Mesothelial cell of epicardium (in vitro differentiated cells): ENCODE data around the gene AKAP13. TPM values are rescaled to one million over a fixed set of nuclear protein-coding genes. Genes with fewer than 3 reads are reported as not detected.
A peak's percentile ranks its signal among the peaks of the same experiment; 100 is the strongest.
"Not testable (repeated sequence)": the region's sequence is repeated elsewhere in the genome, so short reads cannot be mapped to it uniquely, and the experiment has no call there.

Experiments
- DNase-seq, 2 experiments: peaks; one replicate each; pipeline ENCODE4 v3.0.0; 2021; ENCODE audit warnings: low spot score in 2 of 2; ENCODE audit not compliant: unreplicated experiment in 2 of 2
- H3K27ac Mint-ChIP-seq: 2 replicates; pipeline ENCODE4 v1.8.0; 2021; ENCODE audit warnings: mixed read lengths
- H3K27me3 Mint-ChIP-seq: 2 replicates; pipeline ENCODE4 v1.8.0; 2021; ENCODE audit warnings: low read depth, mixed read lengths
- H3K36me3 Mint-ChIP-seq: 2 replicates; pipeline ENCODE4 v1.8.0; 2021; ENCODE audit warnings: mixed read lengths
- H3K4me1 Mint-ChIP-seq: 2 replicates; pipeline ENCODE4 v1.8.0; 2021; ENCODE audit warnings: mixed read lengths
- H3K4me3 Mint-ChIP-seq: 2 replicates; pipeline ENCODE4 v1.8.0; 2021; ENCODE audit warnings: mild to moderate bottlenecking, moderate library complexity, mixed read lengths
- H3K9me3 Mint-ChIP-seq: 2 replicates; pipeline ENCODE4 v1.8.0; 2021; ENCODE audit warnings: mixed read lengths
- CTCF ChIP-seq: fragments of 200-600 bp; sonication (generic); IDR thresholded peaks from one replicate; pipeline ENCODE4 v1.5.0; 2021; ENCODE audit warnings: antibody characterized with exemption; ENCODE audit not compliant: unreplicated experiment
- total RNA-seq: library from RNA; stranded (reverse); gene quantifications from 3 replicates; pipeline ENCODE4 v1.2.1, GENCODE V29; 2021

Gene AKAP13
- total RNA-seq, 1 donor from 2014 or later = 109 TPM

GRCh38 chr15:85479071-85479647 lies 98.8 kb downstream of the AKAP13 start:
- Mint-ChIP-seq H3K27ac (peak overlapping the region; percentile 71), H3K27me3 (no peaks in the 10 kb centered on the region), H3K9me3 (no peaks in the 10 kb centered on the region), H3K4me3 (no peak overlapping the region), H3K4me1 (peaks cover 41% of the 10 kb centered on the region), H3K36me3 (no peaks in the 10 kb centered on the region)
- TF ChIP-seq CTCF = no peak
- DNase-seq = no peak

GRCh38 chr15:85480923-85481322 lies 100.5 kb downstream of the AKAP13 start:
- Mint-ChIP-seq H3K27ac (no peak overlapping the region), H3K4me3 (no peak overlapping the region), H3K4me1 (peaks cover 47% of the 10 kb centered on the region)

GRCh38 chr15:85481543-85481942 lies 101.1 kb downstream of the AKAP13 start:
- not testable (repeated sequence) for H3K36me3 Mint-ChIP-seq, H3K4me3 Mint-ChIP-seq, H3K9me3 Mint-ChIP-seq, DNase-seq, H3K27me3 Mint-ChIP-seq, H3K27ac Mint-ChIP-seq
- peaks cover 47% of the 10 kb centered on the region for H3K4me1 Mint-ChIP-seq

More at GRCh38 chr15:85480923-85481322, 100.5 kb downstream of the AKAP13 start:
- H3K9me3 Mint-ChIP-seq = no peaks in the 10 kb centered on the region
- H3K36me3 Mint-ChIP-seq = no peaks in the 10 kb centered on the region
- no peaks in the 10 kb centered on the region for H3K27me3 Mint-ChIP-seq
- TF ChIP-seq CTCF = no peak
- DNase-seq = no peak

GRCh38 chr15:85482894-85483293 lies 102.5 kb downstream of the AKAP13 start:
- Mint-ChIP-seq H3K27ac (peak overlapping the region; percentile 96), H3K36me3 (peaks cover 1% of the 10 kb centered on the region), H3K4me1 (peaks cover 43% of the 10 kb centered on the region), H3K27me3 (no peaks in the 10 kb centered on the region), H3K9me3 (no peaks in the 10 kb centered on the region), H3K4me3 (peak overlapping the region; percentile 7)
- no peak for TF ChIP-seq CTCF
- no peak for DNase-seq

GRCh38 chr15:85483955-85484354 lies 103.6 kb downstream of the AKAP13 start:
- not testable (repeated sequence) for H3K36me3 Mint-ChIP-seq, H3K9me3 Mint-ChIP-seq, DNase-seq, H3K4me3 Mint-ChIP-seq, H3K27me3 Mint-ChIP-seq
- Mint-ChIP-seq H3K27ac (peak overlapping the region; percentile 49), H3K4me1 (peaks cover 36% of the 10 kb centered on the region)

GRCh38 chr15:85484923-85485322 lies 104.5 kb downstream of the AKAP13 start:
- not testable (repeated sequence) for H3K27ac Mint-ChIP-seq
- H3K4me1 Mint-ChIP-seq = peaks cover 28% of the 10 kb centered on the region

GRCh38 chr15:85485956-85486567 lies 105.7 kb downstream of the AKAP13 start:
- H3K4me1 Mint-ChIP-seq = peaks cover 28% of the 10 kb centered on the region
- peak; percentile 86 for TF ChIP-seq CTCF

More at GRCh38 chr15:85484923-85485322, 104.5 kb downstream of the AKAP13 start:
- not testable (repeated sequence) for H3K4me3 Mint-ChIP-seq, H3K27me3 Mint-ChIP-seq, H3K36me3 Mint-ChIP-seq, DNase-seq, H3K9me3 Mint-ChIP-seq

GRCh38 chr15:85487796-85488195 lies 107.4 kb downstream of the AKAP13 start:
- not testable (repeated sequence) for H3K9me3 Mint-ChIP-seq, H3K4me3 Mint-ChIP-seq, H3K27me3 Mint-ChIP-seq, DNase-seq, H3K36me3 Mint-ChIP-seq
- peaks cover 14% of the 10 kb centered on the region for H3K4me1 Mint-ChIP-seq
- H3K27ac Mint-ChIP-seq = peak overlapping the region; percentile 2

More at GRCh38 chr15:85485956-85486567, 105.7 kb downstream of the AKAP13 start:
- Mint-ChIP-seq H3K27me3 (no peaks in the 10 kb centered on the region), H3K9me3 (no peaks in the 10 kb centered on the region), H3K36me3 (peaks cover 2% of the 10 kb centered on the region), H3K4me3 (no peak overlapping the region), H3K27ac (no peak overlapping the region)
- DNase-seq = peak; percentile 32 to 53
